Measurements from ENCODE around the gene F12.

GRCh38 chr5:177368869-177369644, 40.3 kb downstream of the F12 start:
- TF ChIP-seq EZH2 (IDR thresholded peaks at IDR 0.05) (no peak), CTCF (IDR thresholded peaks at IDR 0.05) (peak; percentile 65), EZH2phosphoT487 (IDR thresholded peaks at IDR 0.05) (no peak)

Data from neural progenitor cell (in vitro differentiated cells).